GM18951 (cell line): Measurements from ENCODE around the gene MYOF.

Experiments used
- POLR2A ChIP-seq: IDR thresholded peaks from 4 replicates; pipeline ENCODE4 v1.6.1; 2011; ENCODE audit warnings: mild to moderate bottlenecking; ENCODE audit not compliant: insufficient read length, insufficient read depth; ENCODE audit errors: extremely low read depth
- in situ Hi-C: fragments of 300-500 bp; cut with MboI; formaldehyde crosslinking; loops from one replicate; pipeline ENCODE4 v1.12.0; 2022; ENCODE audit warnings: low sequenced_read_pairs, mixed read lengths, inconsistent platforms; ENCODE audit not compliant: unreplicated experiment

MYOF gene

DNA sequence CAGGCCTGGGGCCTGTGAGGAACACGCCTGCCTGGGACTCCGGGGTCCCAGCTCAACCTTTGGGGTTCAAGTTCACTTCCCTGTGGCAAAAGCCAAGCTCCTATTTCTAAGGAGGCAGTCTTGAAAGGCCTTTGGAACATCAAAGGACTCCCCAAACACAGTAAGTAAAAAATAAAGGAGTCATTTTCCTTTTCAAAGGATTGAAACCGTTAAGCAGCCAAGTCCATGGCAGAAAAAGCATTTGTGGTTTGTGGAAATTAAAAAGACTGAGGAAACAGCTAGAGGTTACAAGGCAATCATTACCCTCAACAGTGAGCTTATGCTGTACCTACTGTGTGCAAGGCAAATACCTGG is 200.8 kb downstream of the MYOF start:
- in situ Hi-C loops = no loop called here
- no peak for TF ChIP-seq POLR2A

DNA sequence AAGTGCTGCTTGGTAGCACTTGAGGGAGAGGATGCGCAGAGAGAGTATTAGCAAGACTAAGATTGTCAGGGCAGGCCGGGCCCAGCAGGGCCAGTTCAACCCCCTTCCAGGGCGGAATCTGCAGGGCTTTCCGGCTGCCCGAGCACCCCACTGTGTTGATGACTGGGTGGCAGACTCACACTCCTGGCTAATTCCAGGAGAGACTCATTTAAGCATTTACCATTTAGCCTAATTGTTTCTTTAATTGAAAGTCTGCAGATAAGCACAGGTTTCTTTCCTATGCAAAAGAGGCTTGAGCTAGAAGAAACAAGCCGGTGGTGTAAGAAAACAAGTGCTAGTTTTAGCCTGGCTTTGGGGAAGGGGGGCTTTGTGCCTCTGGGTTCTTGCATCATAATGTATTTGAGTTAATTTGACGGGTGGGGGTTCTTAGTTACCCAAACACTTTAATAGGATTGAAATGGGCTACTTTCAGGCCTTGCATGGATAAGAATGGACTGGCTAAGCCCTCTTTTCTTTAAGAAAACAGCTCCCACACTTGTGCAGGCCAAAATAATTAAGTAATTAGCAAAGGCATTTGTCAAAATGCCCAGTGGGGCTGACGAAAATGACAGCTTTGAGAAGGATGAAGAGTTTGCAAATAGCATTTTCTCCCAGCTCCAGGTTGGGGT is 201.3 kb downstream of the MYOF start:
- in situ Hi-C loops = no loop called here
- no peak for TF ChIP-seq POLR2A

DNA sequence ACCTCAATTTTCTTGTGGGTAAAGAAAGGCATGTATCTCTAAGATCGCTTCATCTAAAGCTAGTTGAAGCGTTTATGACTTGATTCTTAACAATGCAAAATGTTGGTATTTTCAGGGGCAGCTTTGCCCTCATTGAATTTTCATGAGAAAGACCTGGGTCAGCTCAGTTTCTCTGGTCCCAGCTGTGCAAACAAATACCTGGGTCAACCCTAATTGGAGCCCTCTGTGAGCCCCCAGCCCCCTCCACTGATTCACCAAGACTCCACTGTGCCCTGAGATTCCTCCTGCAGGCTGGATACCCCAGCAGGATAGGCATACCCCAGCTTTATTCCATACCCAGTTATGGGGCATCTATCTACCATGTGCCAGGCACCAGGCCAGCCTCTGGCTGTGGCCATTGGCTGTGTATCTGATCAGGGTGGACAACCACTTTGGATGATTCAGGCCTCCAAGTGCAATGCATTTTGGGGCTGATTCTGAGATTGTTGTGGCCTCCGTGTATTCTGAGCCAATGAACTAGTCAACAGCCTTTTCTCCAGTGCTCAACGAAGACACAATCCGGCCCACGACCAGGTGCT is 201.9 kb downstream of the MYOF start:
- in situ Hi-C loops = no loop called here
- TF ChIP-seq POLR2A = no peak

DNA sequence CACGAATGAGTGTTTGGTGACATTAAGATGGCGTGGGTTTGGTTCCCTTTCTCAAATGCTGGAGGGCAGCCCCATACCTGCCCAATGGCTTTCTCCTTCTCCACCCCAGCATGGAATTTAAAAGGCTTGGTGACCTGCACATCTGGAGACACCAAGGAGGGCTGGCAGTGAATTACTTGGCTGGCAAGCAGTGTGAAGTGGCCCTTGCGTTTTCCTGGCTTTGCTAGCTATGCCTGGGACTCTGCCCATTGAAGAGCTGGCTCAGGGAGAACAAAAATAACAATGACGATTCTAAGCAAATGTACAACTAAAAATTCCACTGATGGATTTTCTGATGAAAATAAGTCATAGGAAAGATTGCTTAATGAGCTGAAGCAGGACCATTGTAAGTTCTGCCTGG is 204.8 kb downstream of the MYOF start:
- in situ Hi-C loops = no loop called here
- TF ChIP-seq POLR2A = no peak

DNA sequence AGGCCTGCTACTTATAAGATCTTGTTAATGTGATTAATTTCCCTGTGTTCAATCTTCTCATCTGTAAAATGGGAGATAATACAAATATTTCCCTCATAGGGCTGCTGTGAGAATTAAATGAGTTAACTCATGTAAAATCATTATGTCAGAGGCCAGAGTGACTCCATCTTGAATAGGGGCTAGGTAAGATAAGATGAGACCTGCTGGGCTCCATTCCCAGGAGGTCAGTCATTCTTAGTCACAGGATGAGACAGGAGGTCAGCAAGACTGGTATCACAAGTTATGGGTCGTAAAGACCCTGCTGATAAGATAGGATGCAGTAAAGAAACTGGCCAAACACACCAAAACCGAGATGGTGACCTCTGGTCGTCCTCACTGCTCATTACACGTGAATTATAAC is 207.7 kb downstream of the MYOF start:
- TF ChIP-seq POLR2A = no peak
- in situ Hi-C loops = no loop called here

DNA sequence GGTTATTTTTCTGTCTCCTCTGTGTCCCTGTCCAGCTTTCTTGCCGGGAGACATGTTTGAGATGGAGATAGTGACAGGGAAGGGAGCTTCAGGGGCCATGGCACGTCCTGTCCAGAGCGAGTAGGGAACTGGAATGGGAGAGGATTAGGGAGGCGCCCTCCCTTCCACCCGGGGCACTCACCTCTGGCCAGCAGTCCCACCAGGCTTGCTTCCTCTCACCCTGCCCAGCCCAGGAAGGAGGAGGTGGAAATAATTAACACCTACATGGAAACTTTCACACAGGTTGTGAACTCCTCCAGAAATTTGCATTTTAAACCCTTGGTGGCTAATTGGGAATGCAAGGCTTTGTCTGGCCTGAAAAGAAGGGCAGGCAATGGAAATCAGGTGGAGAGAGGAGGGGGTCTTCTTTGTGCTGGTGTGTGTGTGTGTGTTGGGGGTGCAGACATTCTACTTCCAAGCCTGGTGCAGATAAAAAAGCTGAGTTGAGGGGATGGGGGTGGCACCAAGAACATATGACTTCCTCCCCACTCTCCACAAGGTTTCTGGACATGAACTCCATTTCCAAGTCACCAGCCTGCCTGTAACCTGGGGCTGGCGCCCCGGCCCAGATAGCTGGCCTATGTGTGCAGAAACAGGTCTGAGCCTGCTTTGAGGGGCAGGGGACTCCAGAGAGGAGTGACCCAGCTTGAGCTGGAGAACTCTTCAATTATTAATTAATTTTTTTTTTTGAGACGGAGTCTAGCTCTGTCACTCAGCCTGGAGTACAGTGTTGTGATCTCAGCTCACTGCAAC is 209.1 kb downstream of the MYOF start:
- in situ Hi-C loops = no loop called here
- TF ChIP-seq POLR2A = no peak

DNA sequence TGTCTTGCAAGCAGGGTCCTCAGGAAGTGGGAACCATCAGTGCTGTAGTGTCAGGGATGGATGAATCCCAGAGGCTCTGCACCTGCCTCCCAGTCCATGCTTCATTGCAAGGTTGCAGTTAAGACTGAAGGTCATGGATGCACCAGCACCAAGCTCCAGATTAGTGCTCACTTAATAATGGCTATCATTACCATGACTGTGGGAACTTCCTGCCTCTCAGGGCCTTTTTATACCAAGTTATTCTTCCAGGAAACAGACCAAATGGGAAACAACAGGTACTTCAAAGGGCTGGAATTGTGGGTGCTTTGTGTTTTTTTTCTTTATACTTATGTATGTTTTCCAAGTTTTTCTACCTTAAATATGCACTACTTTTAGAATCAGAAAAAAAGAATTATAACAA is 210.8 kb downstream of the MYOF start:
- in situ Hi-C loops = no loop called here
- TF ChIP-seq POLR2A = no peak

DNA sequence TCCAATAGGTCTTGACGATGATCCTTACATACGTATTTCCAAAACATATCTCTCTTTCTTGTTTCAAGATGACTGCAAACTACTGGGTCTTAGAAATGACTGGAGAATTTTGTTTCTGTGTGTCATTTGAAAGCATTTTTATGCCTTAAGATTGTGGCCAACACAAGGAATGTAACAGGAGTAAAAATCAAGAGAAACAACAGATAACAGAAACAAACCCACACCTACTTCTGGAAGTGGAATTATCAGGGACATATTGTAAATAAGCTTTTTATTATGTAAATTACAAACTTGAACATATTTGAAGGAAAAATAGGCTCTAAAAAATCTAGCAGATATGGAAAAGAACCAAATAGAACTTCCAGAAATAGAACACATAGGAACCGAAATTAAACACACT is 212.9 kb downstream of the MYOF start:
- TF ChIP-seq POLR2A = no peak
- in situ Hi-C loops = no loop called here

DNA sequence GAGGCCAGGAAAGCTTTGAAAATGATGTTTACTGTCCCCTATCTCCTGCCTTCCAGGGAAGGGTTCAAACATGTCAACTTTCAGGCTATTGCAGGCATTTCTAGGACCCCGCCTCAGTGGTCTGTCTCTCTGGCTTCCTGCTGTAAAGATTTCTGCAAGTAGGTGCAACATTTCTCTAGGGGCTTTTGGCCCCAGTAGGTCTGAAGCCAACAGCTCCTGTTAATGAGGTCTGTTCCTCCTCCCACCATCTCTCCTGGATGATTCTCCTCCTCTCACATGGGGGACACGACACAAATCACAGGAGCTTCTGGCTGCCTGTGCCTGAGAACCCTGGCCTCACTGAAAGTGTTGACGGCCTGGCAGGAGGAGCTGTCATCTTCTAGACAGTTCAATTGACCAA is 214.1 kb downstream of the MYOF start:
- in situ Hi-C loops = no loop called here
- no peak for TF ChIP-seq POLR2A

DNA sequence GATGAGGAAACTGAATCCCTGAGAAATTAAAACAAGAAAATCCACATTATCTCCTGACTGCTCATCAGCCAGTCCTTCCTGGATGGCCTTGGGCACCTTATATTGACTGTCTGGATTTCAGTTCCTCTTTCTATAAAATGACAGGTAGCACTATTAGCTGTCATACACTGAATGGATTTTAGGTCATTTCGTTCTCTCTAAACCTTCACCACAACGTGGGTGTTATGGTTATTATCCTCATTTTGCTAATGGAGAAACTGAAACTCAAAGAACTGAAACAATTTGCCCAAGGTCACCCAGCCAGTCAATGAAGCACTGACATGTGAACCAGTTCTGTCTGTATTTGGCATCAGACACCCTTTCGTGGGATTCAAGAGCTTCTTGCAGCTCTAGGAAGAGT is 214.6 kb downstream of the MYOF start:
- no peak for TF ChIP-seq POLR2A
- in situ Hi-C loops = no loop called here

DNA sequence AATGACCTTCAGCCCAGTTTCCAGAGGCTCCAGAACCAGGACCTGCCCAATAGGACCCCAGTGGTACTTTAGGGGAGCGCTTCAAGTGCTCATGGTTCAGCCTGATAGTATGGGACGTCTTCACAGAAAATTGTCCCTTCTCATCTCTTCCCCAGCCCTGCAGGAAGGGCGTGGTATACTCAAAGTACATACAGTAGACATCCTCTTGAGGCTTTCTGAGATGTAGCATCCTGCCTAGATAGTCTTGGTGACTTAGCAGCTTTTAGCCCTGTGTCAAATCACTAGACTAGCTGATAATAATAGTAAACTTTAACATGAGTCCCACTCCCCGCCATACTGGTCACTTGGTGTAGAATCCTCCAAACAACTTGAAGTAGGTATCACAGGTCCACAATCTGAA is 215.3 kb downstream of the MYOF start:
- in situ Hi-C loops = no loop called here

DNA sequence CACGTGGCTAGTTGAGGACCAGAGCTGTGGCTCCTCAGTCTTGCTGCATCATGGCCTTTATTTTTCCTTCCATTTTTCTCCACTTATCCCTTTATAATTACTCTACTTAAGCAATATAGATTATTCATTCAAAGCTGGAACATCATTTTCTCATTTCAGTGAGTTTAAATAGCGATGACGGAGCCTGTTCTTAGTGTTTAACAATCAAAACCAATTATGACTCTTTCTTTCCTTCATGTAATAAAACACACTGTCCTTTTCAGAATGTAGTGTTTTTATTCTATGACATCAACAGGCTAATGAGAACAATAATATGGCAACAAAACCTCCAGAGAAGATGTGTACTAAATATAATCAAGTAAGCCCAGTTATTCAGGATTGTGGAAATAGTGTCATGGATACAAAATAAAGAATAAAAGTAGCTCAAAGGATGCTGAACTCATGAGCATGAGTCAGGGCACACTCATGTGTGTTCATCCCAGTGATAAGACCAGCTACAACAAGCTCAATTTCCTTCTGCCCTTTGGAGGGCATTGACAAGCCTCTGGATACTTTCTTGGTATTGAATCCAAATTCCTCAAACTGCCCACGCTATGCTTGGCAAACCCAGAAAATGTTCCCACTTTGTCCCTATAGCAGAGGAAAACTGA is 220.0 kb downstream of the MYOF start:
- in situ Hi-C loops = no loop called here
- no peak for TF ChIP-seq POLR2A

More for the DNA sequence above, 215.3 kb downstream of the MYOF start:
- no peak for TF ChIP-seq POLR2A

DNA sequence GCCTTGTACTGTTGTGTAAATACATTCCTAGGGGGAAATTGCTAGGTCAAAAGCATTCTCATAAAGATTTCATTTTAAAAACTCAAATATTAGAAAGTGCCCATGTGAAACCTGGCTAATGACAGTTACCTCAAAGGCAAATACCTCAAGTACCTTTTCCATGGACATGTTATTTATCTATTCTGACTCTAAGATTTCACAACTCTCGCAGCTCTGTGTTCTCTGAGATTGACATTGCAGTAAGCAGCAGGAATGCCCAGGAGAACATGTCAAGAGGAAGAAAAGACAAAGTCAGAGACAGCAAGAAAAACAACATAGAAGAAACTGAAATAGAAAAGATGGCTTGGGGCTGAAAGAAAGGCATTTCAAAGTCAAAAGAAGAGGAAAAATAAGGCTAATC is 221.0 kb downstream of the MYOF start:
- in situ Hi-C loops = no loop called here
- no peak for TF ChIP-seq POLR2A
